ENCODE results near the gene ARV1. TPM values are rescaled to one million over a fixed set of nuclear protein-coding genes. Genes with fewer than 3 reads are reported as not detected.
"Not testable (repeated sequence)": the region's sequence is repeated elsewhere in the genome, so short reads cannot be mapped to it uniquely, and the experiment has no call there.

The ARV1 gene
- total and polyA plus RNA-seq, 10 of the 15 experiments (the other 5 are each of a cell fraction or from before 2014, with no cell fraction given): 23.2 to 55.1 (median 35.6) TPM

GRCh38 chr1:231045286-231045685, 66.4 kb downstream of the ARV1 start (continued):
- TF ChIP-seq MTA3 (IDR thresholded peaks at IDR 0.05; ENCODE audit: borderline replicate concordance, low read length) (no peak), TAF1 (IDR thresholded peaks at IDR 0.05; ENCODE audit: borderline replicate concordance, low read depth, low read length) (no peak), SRF (IDR thresholded peaks at IDR 0.05; ENCODE audit: low read depth in 2 of 2, low read length in 2 of 2) (no peak), PBX3 (IDR thresholded peaks at IDR 0.05; ENCODE audit: insufficient replicate concordance, low read depth, low read length) (no peak), CUX1 (IDR thresholded peaks at IDR 0.05; ENCODE audit: insufficient replicate concordance, low read depth, low read length) (no peak)

- in situ Hi-C loops (cut with MboI); ATAC-seq; RAD21 ChIA-PET (ENCODE audit: unreplicated experiment); H3K27ac ChIP-seq (ENCODE audit: control insufficient read depth, insufficient read depth); POLR2A ChIA-PET; DNase-seq (ENCODE audit: low read depth, low spot score); H3K9ac ChIP-seq (ENCODE audit: control insufficient read depth, insufficient read depth, low read length); SMC1A ChIA-PET (ENCODE audit: uncharacterized antibody, unreplicated experiment); intact Hi-C loops (cut with micrococcal nuclease; ENCODE audit: unreplicated experiment); H3K4me2 ChIP-seq (ENCODE audit: control insufficient read depth, insufficient read depth); H3K4me3 ChIP-seq; FAIRE-seq; H3K4me1 ChIP-seq (ENCODE audit: control insufficient read depth, insufficient read depth, low read length); H4K20me1 ChIP-seq (ENCODE audit: control insufficient read depth, insufficient read depth); H3K9me3 ChIP-seq (replicated peaks; ENCODE audit: control insufficient read depth, insufficient read depth, low read length); H3K27me3 ChIP-seq (replicated peaks in 1 of 2; ENCODE audit: control insufficient read depth in 2 of 2, insufficient read depth in 2 of 2, low read length in 1 of 2); H2AFZ ChIP-seq (ENCODE audit: control insufficient read depth, low read depth, low read length); H3K79me2 ChIP-seq (ENCODE audit: control insufficient read depth, insufficient read depth, low read length); H3K36me3 ChIP-seq (ENCODE audit: control insufficient read depth in 2 of 2, insufficient read depth in 2 of 2, low read length in 1 of 2); BruUV-seq (replicated peaks): not testable (repeated sequence)
- CTCF ChIA-PET: interaction anchor here (1.0 to 1.2 kb wide), 2 partner anchors 61 to 130 kb away, joined by 4 read pairs; no protein-coding TSS in a partner anchor
- 42% methylated on average over 10 of the region's 10 CpGs for WGBS (ENCODE audit: insufficient coverage, insufficient replicate concordance, low lambda C conversion rate, missing lambda C conversion rate)
Observed at GRCh38 chr1:231045921-231046729, 67.2 kb downstream of the ARV1 start.
